HG03520 (cell line): ENCODE results near the gene NRIP3.

Experiments used
- ATAC-seq: cut with Tn5 transposase; IDR thresholded peaks from one replicate; pipeline ENCODE4 v1.9.1; 2021; ENCODE audit warnings: mild to moderate bottlenecking, moderate library complexity; ENCODE audit not compliant: unreplicated experiment

NRIP3 gene

DNA sequence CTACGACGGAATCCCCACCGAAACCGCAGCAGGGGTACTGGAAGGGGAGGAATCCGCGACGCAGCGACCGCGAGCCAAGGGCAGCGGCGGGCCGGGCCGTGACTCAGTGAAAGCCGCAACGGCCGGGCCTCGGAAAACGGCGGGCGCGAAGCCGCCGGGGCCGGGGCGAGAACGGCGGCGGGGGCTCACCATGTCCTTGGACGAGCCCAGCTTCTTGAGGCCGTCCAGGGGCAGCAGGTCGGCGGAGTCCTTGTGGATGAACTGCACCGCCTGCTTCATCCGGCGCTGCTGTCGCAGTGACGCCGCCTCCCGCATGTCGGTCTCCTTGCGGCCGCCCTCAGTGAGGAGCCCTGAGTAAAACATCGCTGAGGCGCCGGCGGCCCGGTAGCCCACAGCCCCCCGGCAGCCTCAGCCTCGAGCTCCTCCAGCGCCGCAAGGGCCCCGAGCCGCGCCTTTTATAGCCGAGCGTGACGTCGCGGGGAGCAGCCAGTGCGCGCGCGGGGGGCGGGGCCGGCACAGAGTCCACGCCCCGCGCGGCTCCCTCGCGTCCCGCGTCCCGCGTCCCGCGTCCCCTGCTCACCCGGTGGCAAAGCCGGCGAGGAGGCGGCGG lies at the start of gene NRIP3:
TSS of gene NRIP3 (minus strand) at position 429 of the 610 bp plus-strand sequence. CDS start at position 363, 66 bp downstream.
- ATAC-seq = no peak

- no peak for ATAC-seq
Observed at GRCh38 chr11:9052316-9052715, 48.5 kb upstream of the NRIP3 start.

DNA sequence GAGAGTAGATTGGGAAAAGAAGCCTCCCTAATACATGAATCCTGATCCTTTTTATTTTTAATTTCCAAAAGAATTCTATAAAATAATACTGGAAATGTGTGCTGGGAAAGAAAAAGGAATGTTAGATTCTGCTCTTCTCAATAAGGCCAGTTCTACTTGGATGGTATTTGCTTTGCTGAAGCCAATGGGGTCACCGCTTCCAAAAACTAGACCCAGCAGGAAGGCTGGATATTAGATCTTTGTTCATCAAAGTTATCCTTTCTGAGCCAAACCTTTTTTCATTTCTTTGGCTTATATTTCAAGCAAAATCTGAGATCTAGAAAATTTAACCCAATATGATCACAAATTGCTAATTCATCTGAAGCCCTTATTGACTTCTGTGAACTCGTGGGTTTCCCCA lies 46.2 kb upstream of the NRIP3 start:
- no peak for ATAC-seq

GRCh38 chr11:9047964-9048523 lies 44.2 kb upstream of the NRIP3 start:
- ATAC-seq = no peak

- ATAC-seq = no peak
Observed at GRCh38 chr11:9046481-9046880, 42.7 kb upstream of the NRIP3 start.

GRCh38 chr11:9042488-9042887 lies 38.7 kb upstream of the NRIP3 start:
- ATAC-seq = no peak

DNA sequence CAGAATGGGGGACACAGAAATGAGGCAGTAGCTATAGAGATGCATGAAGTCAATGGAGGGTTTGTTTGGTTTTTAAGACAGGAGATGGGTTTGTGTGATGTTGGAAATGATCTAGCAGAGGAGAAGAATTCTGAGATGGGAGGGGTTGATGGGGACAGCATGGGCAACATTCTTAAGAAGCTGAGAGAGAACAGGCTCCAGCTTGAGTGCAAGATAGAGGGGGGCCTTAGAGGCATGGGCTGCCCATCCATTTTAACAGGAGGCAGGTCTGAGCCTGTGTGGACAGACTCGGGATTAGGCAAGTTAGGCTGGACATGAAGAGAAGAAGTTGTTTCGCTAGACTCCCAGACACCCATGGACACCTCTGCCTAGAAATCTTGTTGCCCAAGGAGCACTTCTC lies 37.9 kb upstream of the NRIP3 start:
- ATAC-seq = no peak

DNA sequence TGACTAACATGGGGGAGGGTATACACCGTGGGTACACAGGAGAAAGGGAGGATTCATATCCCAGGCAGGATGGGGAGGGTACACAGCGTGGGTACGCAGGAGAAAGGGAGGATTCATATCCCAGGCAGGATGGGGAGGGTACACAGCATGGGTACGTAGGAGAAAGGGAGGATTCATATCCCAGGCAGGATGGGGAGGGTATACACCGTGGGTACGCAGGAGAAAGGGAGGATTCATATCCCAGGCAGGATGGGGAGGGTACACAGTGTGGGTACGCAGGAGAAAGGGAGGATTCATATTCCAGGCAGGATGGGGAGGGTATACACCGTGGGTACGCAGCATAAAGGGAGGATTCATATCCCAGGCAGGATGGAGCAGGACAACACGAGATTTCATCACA lies 36.6 kb upstream of the NRIP3 start:
- ATAC-seq = no peak

DNA sequence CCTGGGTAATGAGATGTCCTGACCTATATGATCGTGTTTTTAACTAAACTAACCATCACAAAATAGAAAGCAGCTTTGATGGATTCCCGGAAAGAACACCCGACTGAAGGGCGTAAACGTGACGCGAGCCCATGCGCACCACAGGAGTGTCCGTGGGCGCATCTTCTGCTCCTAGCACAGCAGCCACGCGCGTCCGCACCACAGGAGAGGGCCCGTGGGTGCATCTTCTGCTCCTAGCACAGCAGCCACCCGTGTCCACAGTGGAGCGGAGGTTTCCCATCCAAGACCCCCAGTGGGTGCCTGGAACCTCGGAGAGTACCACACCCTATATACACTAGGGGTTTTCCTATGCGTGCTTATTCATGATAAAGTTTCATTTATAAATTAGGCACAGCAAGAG lies 36.1 kb upstream of the NRIP3 start:
- no peak for ATAC-seq

GRCh38 chr11:9039198-9039597 lies 35.4 kb upstream of the NRIP3 start:
- ATAC-seq = no peak

DNA sequence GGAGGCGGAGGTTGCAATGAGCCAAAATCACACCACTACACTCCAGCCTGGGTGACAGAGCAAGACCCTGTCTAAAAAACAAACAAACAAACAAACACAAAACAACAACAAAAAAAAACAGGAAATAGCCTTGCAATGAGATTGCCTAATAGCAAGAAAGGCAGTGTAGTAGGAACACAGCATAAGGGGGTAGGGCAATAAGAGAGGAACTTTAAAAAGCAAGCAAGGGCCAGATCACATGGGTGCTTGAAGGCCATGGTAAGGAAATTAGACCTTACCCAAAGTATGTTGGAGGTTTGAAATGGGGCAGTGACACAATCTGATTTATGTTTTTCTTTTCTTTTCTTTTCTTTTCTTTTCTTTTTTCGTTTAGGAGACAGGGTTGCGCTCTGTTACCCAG lies 34.7 kb upstream of the NRIP3 start:
- ATAC-seq = no peak

DNA sequence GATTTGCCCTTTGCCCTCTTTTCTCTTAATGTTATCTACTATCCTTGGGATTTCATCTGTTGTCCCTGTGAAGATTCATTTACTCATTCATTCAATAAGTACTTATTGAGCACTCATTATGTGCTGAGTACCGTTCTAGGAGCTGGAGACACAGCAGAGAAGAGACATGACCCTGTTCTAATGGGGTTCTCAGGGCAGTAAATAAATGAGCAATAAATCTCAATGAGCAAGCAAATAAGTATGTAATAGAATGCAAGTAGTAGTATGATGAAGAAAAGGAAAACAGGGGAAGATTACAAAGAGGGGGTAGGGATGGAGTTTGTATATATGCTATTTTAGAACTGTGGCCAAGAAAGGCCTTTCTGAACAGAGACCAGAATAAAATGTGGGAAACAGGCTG lies 34.2 kb upstream of the NRIP3 start:
- ATAC-seq = no peak

DNA sequence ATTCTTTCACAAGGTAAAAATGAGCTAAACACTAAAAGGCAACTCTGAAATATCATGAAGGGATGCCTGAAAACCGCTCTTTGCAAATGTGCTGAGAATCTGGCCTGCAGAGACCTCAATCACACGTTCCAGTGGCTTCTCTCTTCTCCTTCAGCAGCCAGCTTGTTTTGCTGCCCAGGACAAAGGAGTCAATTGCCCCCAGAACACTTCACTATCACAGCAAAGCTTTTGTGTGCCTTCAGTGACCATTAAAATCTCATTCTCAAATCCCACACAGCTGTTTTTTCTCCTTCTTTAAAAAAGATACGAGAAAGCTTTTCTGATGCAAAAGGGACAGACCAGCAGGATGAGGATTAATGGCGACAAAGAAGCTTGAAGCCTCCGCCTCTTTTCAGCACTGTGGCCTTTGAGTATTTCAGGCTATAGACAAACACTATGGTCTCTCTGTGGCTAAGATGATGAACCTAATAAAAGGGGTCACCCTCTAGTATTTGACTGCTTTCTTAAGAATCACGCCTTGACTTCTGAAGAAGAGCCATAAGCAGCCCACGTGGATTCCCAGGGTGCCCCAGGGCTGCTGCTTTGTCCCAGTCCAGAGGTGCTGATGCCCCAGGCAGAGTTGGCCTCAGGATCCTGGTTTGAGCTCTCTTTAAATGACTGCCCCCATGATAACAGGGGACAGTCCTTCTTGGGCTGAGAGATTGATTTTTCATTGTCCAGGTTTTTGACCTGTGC lies 33.4 kb upstream of the NRIP3 start:
- no peak for ATAC-seq

DNA sequence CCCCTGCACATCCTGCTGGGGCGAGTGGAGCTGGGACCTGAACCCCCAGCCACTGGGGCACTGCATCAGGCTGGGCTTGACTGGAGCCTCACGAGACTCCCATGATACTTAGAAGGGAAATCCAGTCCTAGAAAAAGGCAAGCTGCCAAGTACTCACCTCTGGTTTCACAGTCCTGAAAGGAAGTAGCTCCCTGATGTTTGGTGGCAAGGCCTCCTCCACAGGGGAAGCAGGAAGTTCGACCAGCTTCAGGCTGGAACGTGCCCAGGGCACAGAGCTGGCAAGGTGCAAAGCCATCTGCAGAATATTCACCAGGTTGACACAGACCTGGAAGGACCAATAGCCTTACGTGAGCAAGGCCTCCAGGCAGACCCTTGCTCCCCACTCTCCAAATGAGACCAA lies 26.8 kb upstream of the NRIP3 start:
- no peak for ATAC-seq

- ATAC-seq = no peak
Observed at GRCh38 chr11:9029422-9029821, 25.6 kb upstream of the NRIP3 start.

DNA sequence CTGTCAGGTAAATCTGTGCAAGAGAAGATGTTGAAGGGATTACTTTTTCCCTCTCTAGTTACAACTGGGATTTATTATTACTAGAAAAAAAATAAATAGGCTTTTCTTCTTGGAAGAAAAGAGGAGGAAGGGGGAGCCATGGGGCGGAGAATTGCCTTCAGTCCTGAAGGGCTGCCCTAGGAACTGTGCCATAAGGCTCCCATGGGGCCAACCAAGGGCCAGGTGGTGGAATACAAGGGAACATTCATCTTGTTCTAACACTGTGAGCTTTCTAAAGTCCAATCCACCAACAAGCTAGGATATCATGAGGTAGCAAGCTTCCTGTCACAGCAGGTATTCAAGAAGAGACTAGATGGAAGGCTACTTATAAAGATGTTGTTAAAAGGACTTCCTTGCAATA lies 24.8 kb upstream of the NRIP3 start:
- ATAC-seq = no peak

- no peak for ATAC-seq
Observed at GRCh38 chr11:9025101-9025850, 21.5 kb upstream of the NRIP3 start.

- ATAC-seq = no peak
Observed at GRCh38 chr11:9022961-9023680, 19.3 kb upstream of the NRIP3 start.

- ATAC-seq = no peak
Observed at GRCh38 chr11:9020916-9021315, 17.1 kb upstream of the NRIP3 start.

GRCh38 chr11:9019861-9020260 lies 16.1 kb upstream of the NRIP3 start:
- no peak for ATAC-seq

- ATAC-seq = no peak
Observed at GRCh38 chr11:9017773-9018172, 14.0 kb upstream of the NRIP3 start.
